ENCODE results near the gene CATSPERB. TPM values are rescaled to one million over a fixed set of nuclear protein-coding genes. Genes with fewer than 3 reads are reported as not detected.

CATSPERB gene
- total RNA-seq, 2 donors from 2014 or later = 14.5 to 35.1 TPM

- no peaks in the 10 kb centered on the region for H3K27me3 ChIP-seq (replicated peaks; ENCODE audit: insufficient read depth)
- H3K4me3 ChIP-seq = no peak overlapping the region
- no peaks in the 10 kb centered on the region for H3K36me3 ChIP-seq
- TF ChIP-seq CTCF (IDR thresholded peaks at IDR 0.05) = no peak
- DNase-seq (ENCODE audit: low spot score) = no peak
- H3K9me3 ChIP-seq = no peaks in the 10 kb centered on the region
- no peaks in the 10 kb centered on the region for H3K4me1 ChIP-seq (ENCODE audit: control insufficient read depth in 1 of 2, low read depth in 2 of 2)
- no peak for ATAC-seq (ENCODE audit: insufficient number of reproducible peaks, low FRiP score, low read depth)
- no peak overlapping the region for H3K27ac ChIP-seq
These were observed 4.8 kb downstream of the CATSPERB start for GRCh38 chr14:91727121-91727520.

- no peak for TF ChIP-seq CTCF (IDR thresholded peaks at IDR 0.05)
- DNase-seq (ENCODE audit: low spot score) (no peak), ATAC-seq (ENCODE audit: insufficient number of reproducible peaks, low FRiP score, low read depth) (no peak)
- Histone ChIP-seq H3K9me3 (no peaks in the 10 kb centered on the region), H3K4me3 (no peak overlapping the region), H3K27ac (no peak overlapping the region), H3K36me3 (no peaks in the 10 kb centered on the region), H3K27me3 (replicated peaks; ENCODE audit: insufficient read depth) (no peaks in the 10 kb centered on the region), H3K4me1 (ENCODE audit: control insufficient read depth in 1 of 2, low read depth in 2 of 2) (no peaks in the 10 kb centered on the region)
These were observed 8.4 kb downstream of the CATSPERB start for GRCh38 chr14:91723501-91723900.

DNA sequence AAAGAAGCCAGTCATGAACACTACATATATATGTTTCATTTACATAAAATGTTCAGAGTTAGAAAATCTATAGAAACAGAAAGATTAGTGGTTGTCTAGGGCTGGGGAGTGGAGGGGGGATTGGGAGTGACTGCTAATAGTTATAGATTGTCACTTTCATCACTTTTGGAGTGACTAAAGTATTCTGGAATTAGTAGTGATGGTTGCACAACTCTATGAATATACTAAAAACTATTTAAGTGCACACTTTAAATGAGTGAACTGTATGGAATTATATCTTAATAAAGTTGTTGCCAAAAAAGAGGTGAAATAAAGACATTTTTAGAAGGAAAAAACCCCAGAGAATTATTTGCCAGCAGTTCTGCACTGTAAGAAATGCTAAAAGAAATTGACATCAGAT lies 9.5 kb downstream of the CATSPERB start:
- Histone ChIP-seq H3K9me3 (no peaks in the 10 kb centered on the region), H3K27ac (no peak overlapping the region), H3K36me3 (no peaks in the 10 kb centered on the region), H3K27me3 (replicated peaks; ENCODE audit: insufficient read depth) (no peaks in the 10 kb centered on the region), H3K4me3 (no peak overlapping the region), H3K4me1 (ENCODE audit: control insufficient read depth in 1 of 2, low read depth in 2 of 2) (no peaks in the 10 kb centered on the region)
- DNase-seq (ENCODE audit: low spot score) = no peak
- TF ChIP-seq CTCF (IDR thresholded peaks at IDR 0.05) = no peak
- ATAC-seq (ENCODE audit: insufficient number of reproducible peaks, low FRiP score, low read depth) = no peak

GRCh38 chr14:91719839-91720238 lies 12.0 kb downstream of the CATSPERB start:
- Histone ChIP-seq H3K36me3 (no peaks in the 10 kb centered on the region), H3K27ac (no peak overlapping the region), H3K4me1 (ENCODE audit: control insufficient read depth in 1 of 2, low read depth in 2 of 2) (no peaks in the 10 kb centered on the region), H3K27me3 (replicated peaks; ENCODE audit: insufficient read depth) (no peaks in the 10 kb centered on the region), H3K4me3 (no peak overlapping the region), H3K9me3 (no peaks in the 10 kb centered on the region)
- no peak for ATAC-seq (ENCODE audit: insufficient number of reproducible peaks, low FRiP score, low read depth)
- DNase-seq (ENCODE audit: low spot score) = no peak
- no peak for TF ChIP-seq CTCF (IDR thresholded peaks at IDR 0.05)

DNA sequence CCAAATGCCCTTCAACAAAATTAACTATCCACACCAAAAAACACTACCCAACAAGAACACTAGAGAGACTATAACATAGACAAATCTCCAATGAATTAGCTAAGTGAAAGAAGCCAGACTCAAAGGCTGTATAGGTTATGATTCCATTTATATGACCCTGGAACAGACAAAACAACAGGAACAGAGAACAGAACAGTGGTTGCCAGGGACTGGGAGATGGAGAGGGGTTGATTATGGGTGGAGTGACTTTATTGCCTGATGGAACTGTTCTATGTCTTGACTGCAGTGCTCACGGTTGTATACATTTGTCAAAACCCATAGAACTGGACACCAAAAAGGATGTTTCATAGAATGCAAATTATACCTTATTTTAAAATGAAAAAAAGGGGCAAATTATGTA lies 14.9 kb downstream of the CATSPERB start:
- ATAC-seq (ENCODE audit: insufficient number of reproducible peaks, low FRiP score, low read depth) (no peak), DNase-seq (ENCODE audit: low spot score) (no peak)
- TF ChIP-seq CTCF (IDR thresholded peaks at IDR 0.05) = no peak
- Histone ChIP-seq H3K9me3 (no peaks in the 10 kb centered on the region), H3K27ac (no peak overlapping the region), H3K36me3 (no peaks in the 10 kb centered on the region), H3K27me3 (replicated peaks; ENCODE audit: insufficient read depth) (no peaks in the 10 kb centered on the region), H3K4me1 (ENCODE audit: control insufficient read depth in 1 of 2, low read depth in 2 of 2) (no peaks in the 10 kb centered on the region), H3K4me3 (no peak overlapping the region)

Data from thoracic aorta (tissue), 2 donors.